HG03108 (cell line): ENCODE results near the gene ZNF774.
"Not testable (repeated sequence)": the region's sequence is repeated elsewhere in the genome, so short reads cannot be mapped to it uniquely, and the experiment has no call there.

Experiments
- ATAC-seq: cut with Tn5 transposase; IDR thresholded peaks from one replicate; pipeline ENCODE4 v1.9.1; 2021; ENCODE audit warnings: moderate library complexity; ENCODE audit not compliant: unreplicated experiment

The ZNF774 gene

GRCh38 chr15:90352107-90352893, at the start of gene ZNF774:
Gene ZNF774, plus strand, starts transcription at chr15:90352284. Its CDS starts 2,377 bp downstream, at chr15:90354661.
- ATAC-seq, result peak; percentile 100

- ATAC-seq, result not testable (repeated sequence)
Measured at GRCh38 chr15:90305355-90305754, 46.7 kb upstream of the ZNF774 start.

- no peak for ATAC-seq
Measured at GRCh38 chr15:90305932-90306331, 46.2 kb upstream of the ZNF774 start.

DNA sequence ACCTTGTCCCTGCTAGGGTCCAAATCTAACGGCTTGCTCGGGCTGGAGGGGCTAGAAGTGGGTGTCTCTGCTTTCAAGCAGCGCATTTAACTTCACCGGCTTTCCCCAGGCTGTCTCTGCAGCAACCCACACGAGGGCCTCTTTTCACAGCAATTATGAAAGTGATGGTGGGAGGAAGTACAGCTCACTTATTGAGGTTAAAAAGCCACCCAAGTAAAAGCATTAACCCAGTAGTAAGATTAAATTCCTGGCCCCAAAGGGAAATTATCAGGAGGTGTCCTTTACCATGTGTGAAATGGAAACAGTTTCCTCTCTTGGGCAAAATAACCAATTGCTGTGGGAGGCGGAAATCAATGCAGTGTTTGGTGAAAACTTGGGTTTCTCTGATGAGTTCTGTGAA, 45.5 kb upstream of the ZNF774 start:
- ATAC-seq, result peak; percentile 78

DNA sequence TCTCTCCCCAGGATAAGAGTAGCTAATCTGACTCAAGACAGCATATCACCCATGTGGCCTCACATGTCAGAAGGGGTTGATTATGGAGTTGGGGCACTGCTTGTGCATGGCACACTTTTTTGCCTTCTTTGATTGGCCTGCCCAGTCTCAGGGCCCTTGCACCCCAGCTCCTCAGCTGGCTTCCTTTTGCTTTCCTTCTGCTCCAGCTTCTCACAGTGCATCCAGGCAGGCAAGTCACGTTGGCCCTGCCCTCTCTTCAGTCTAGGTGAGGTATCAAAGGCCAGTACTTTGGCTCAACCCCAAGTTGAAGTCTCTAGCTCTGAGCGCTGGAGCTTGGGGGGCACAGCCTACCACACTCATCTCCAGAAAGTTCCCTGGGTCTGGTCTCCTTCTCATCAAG, 44.4 kb upstream of the ZNF774 start:
- no peak for ATAC-seq

- no peak for ATAC-seq
Measured at GRCh38 chr15:90309020-90309419, 43.1 kb upstream of the ZNF774 start.

DNA sequence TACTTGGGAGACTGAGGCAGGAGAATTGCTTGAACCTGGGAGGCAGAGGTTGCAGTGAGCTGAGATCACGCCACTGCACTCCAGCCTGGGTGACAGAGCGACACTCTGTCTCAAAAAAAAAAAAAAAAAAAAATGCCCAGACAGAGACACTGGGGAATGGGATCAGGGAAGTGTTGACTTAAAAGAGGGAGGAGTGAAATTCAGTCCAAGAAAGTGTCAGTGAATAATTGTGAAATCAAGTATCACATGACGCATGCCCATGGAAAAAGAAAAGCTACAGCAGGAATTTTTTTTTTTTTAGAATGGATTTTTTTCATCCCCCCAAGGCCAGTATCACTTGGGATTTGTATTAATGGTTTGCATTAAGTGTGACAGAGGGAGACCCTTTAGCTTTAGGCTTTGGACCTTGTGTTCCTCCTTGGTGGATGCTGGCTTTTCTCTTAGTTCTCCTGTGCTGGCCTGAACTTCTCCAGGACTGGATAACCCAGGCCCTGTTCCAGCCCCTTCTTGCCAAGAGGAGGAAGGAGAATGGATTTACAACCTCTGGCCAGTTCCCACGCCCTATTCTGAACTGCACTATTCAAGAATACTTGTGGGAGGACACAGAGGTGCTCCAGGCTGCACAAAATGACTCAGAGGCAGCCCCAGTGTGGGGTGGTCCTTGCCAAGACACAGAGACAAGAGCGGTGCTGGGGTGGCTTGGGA, 36.7 kb upstream of the ZNF774 start:
- ATAC-seq, result no peak

- ATAC-seq, result no peak
Measured at GRCh38 chr15:90316139-90316538, 35.9 kb upstream of the ZNF774 start.

- ATAC-seq, result no peak
Measured at GRCh38 chr15:90318591-90318990, 33.5 kb upstream of the ZNF774 start.

GRCh38 chr15:90320062-90320884, 31.8 kb upstream of the ZNF774 start:
- peak; percentile 85 for ATAC-seq

GRCh38 chr15:90320885-90321278, 31.2 kb upstream of the ZNF774 start:
- no peak for ATAC-seq

- no peak for ATAC-seq
Measured at GRCh38 chr15:90322538-90322937, 29.5 kb upstream of the ZNF774 start.

GRCh38 chr15:90325726-90326125, 26.4 kb upstream of the ZNF774 start:
- ATAC-seq, result no peak

DNA sequence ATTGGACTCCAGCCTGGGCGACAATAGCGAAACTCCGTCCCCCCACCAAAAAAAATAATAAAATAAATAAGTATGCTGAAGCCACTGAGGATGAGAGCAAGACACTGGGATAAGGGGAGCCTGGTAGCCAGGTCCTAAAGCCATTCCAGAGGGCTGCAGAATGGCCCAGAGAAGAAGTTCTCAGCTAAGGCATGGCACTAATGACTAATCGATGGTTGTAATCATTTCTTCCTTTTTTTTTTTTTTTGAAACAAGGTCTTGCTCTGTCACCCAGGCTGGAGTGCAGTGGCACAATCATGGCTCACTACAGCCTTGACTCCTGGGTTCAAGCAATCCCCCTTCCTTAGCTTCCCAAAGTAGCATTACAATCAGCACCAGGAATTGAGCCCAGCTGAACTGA, 25.6 kb upstream of the ZNF774 start:
- ATAC-seq, result no peak

DNA sequence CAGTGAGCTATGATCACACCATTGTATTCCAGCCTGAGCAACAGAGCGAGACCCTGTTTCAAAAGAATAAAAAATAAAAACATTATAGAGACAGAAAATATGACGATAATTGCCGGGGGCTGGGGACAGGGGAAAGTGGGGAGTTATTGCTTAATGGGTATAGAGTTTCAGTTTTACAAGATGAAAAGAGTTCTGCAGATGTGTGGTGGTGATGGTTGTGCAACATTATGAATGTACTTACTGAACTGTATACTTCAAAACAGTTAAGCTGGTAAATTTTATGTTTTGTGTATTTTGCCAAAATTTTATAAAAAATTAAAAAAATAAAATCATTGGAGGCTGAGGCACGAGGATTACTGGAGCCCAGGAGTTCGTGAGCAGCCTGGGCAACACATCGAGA, 24.8 kb upstream of the ZNF774 start:
- ATAC-seq, result no peak

DNA sequence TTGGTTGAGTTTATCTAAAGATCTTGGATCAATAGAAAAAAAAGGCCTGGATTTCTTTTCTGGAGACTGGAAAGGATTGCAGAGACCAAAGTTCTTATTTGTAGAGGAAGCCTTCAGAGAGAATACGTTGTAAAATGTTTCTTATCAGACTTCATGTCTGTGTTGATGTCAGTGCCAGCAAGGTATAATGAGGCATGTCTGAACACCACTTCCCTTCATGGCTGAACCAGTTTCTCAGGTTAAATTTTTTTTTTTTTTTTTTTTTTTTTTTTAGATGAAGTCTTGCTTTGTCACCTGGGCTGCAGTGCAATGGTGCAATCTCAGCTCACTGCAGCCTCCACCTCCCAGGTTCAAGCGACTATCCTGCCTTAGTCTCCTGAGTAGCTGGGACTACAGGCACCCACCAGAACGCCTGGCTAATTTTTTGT, 17.8 kb upstream of the ZNF774 start:
- no peak for ATAC-seq

DNA sequence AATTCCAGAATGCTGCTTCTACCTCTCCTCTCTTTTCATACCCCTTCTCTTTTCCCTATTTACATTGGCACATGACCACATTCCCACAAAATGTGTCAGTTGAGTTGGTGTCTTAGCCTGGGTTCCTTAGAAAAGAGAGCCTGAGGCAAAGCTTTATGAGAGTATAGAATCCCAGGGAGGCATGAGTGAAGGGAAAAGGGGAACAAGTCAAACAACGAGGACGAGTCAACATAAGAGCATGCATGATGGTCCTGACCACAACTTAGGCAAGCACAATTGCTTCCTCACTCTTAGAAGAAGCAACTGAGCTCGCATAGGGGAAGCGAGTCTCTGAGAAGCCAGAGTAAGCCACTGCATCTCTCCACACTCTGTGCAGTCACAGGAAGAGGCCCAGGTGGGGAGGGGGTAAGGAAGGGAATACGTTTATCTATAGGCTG, 15.4 kb upstream of the ZNF774 start:
- ATAC-seq, result no peak

DNA sequence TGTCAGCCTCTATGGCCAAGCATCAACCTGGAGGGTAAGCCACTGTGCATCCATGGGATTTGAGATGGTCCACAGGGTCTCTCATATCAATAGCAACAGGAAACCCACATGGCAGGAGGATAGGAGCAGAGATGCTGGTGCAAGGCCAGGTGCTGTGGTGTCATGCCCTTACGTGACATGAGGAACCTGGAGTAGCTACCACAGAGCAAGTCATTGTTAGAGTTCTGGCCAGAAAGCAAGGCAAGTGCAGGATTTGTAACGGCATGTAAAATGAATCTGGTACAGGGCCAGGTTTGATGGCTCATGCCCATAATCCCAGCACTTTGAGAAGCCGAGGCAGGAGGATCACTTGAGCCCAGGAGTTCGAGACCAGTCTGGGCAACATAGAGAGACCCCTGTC, 14.8 kb upstream of the ZNF774 start:
- ATAC-seq, result no peak

DNA sequence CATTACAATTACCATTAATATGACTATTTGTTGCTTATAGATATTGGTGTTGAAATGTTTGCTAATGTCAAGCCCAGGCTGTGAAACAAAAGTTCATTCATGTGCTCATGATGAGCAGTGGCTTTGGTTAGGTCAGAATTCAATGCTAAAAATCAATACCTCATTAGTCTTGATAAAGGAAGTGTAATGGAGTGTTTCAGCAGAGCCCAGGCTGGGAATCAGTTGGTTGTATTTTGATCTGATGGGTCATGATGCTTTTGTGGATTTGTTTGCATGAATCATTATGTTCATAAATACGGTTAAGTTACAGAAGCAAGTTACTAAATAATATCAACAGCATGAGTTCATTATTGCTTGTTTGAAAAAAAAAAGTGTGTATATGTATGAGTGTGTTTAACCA, 13.6 kb upstream of the ZNF774 start:
- ATAC-seq, result no peak

DNA sequence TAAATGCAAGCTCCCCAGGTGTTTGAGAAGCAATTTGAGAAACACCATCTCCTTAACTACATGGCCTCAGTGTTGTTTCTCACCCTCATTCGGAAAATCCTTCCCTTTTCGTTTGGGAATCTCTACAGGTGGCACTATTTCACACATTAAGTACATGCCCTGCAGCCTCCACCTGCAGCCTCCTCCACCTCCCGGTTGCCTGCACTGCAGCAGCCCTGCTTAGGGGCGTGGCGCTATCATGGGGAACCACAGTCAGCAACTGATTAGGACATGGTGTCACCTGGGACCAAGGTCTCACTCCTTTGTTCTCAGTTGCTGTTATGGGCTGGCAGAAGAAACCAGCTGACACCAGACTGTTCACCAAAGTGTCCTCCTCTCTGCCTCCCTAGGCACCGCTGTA, 11.7 kb upstream of the ZNF774 start:
- no peak for ATAC-seq

- ATAC-seq, result no peak
Measured at GRCh38 chr15:90343302-90343790, 8.7 kb upstream of the ZNF774 start.
